PC-3 (cell line): ENCODE results near the gene PDZRN4. TPM values are rescaled to one million over a fixed set of nuclear protein-coding genes. Genes with fewer than 3 reads are reported as not detected.
A peak's percentile ranks its signal among the peaks of the same experiment; 100 is the strongest.

ENCODE experiments used
- ATAC-seq: fragments of 200-7000 bp; cut with Tn5 transposase; 2 replicates; pipeline ENCODE4 v1.9.1; 2020; ENCODE audit warnings: mild to moderate bottlenecking, moderate library complexity
- BruUV-seq: library from RNA; stranded (reverse); fragments of 400-500 nt; replicated peaks from 2 replicates; lab custom pipeline; 2021; lab: Mats Ljungman, UMichigan
- CTCF ChIA-PET: fragments of 300-600 bp; sonication (Branson Sonifier 250); formaldehyde crosslinking; loops from one replicate; lab custom pipeline; 2022; ENCODE audit warnings: antibody characterized with exemption; lab: Charles Lee
- POLR2A ChIA-PET: fragments of 300-600 bp; sonication (Branson Sonifier 250); formaldehyde crosslinking; loops from one replicate; lab custom pipeline; 2022; ENCODE audit warnings: antibody characterized with exemption; ENCODE audit not compliant: unreplicated experiment; lab: Charles Lee
- DNase-seq: peaks from one replicate; pipeline ENCODE4 v3.0.0-alpha.2; 2015
- H2AFZ ChIP-seq: fragments of 300-600 bp; sonication (generic); 2 replicates; pipeline ENCODE4 v1.6.0; 2016; ENCODE audit warnings: antibody characterized with exemption, low read length
- H3F3A ChIP-seq: fragments of 300-600 bp; sonication (generic); one replicate; pipeline ENCODE4 v1.6.0; 2017; ENCODE audit warnings: antibody characterized with exemption, low read length, control low read depth, mild to moderate bottlenecking; ENCODE audit not compliant: unreplicated experiment
- H3K27ac ChIP-seq: fragments of 300-600 bp; sonication (generic); 2 replicates; pipeline ENCODE4 v1.5.1; 2016; ENCODE audit warnings: mild to moderate bottlenecking, low read length
- H3K27me3 ChIP-seq: fragments of 300-600 bp; sonication (generic); 2 replicates; pipeline ENCODE4 v1.6.1; 2016; ENCODE audit warnings: low read length, mixed read lengths
- H3K36me3 ChIP-seq: fragments of 300-600 bp; sonication (generic); 2 replicates; pipeline ENCODE4 v1.6.1; 2016; ENCODE audit warnings: low read depth, mixed run types, low read length, mixed read lengths
- H3K4me1 ChIP-seq: fragments of 300-600 bp; sonication (generic); 2 replicates; pipeline ENCODE4 v1.5.1; 2016; ENCODE audit warnings: low read length; ENCODE audit not compliant: insufficient read depth
- H3K4me2 ChIP-seq: fragments of 300-600 bp; sonication (generic); 2 replicates; pipeline ENCODE4 v1.6.0; 2016; ENCODE audit warnings: low read length
- H3K4me3 ChIP-seq: fragments of 300-600 bp; sonication (generic); 2 replicates; pipeline ENCODE4 v1.5.1; 2016; ENCODE audit warnings: mild to moderate bottlenecking, low read length, mixed read lengths
- H3K79me2 ChIP-seq: fragments of 300-600 bp; sonication (generic); 2 replicates; pipeline ENCODE4 v1.6.1; 2017; ENCODE audit warnings: low read length, mixed read lengths
- H3K9ac ChIP-seq: fragments of 300-600 bp; sonication (generic); 2 replicates; pipeline ENCODE4 v1.6.0; 2016; ENCODE audit warnings: mild to moderate bottlenecking, low read length
- H3K9me2 ChIP-seq: fragments of 300-600 bp; sonication (generic); replicated peaks from 2 replicates; pipeline ENCODE4 v1.6.1; 2016; ENCODE audit warnings: mixed run types, low read length, mixed read lengths
- H3K9me3 ChIP-seq: fragments of 300-600 bp; sonication (generic); 2 replicates; pipeline ENCODE4 v1.6.1; 2016; ENCODE audit warnings: low read length, mixed read lengths
- H4K20me1 ChIP-seq: fragments of 300-600 bp; sonication (generic); 2 replicates; pipeline ENCODE4 v1.6.1; 2016; ENCODE audit warnings: low read length, mixed read lengths
- EZH2 ChIP-seq: fragments of 300-600 bp; sonication (generic); IDR thresholded peaks from one replicate; pipeline ENCODE4 v1.6.1; 2017; ENCODE audit warnings: antibody characterized with exemption, mild to moderate bottlenecking, low read length; ENCODE audit not compliant: unreplicated experiment
- EZH2phosphoT487 ChIP-seq: fragments of 300-600 bp; sonication (generic); IDR thresholded peaks from 2 replicates; pipeline ENCODE4 v1.6.1; 2018; ENCODE audit warnings: mild to moderate bottlenecking, antibody characterized with exemption, low read length, borderline replicate concordance
- intact Hi-C: fragments of 100-400 bp; cut with micrococcal nuclease; formaldehyde crosslinking; loops from 2 replicates; pipeline ENCODE4 v1.9.0; 2023
- total RNA-seq: library from RNA; depleted of rRNA; stranded (reverse); fragments of >200 nt; gene quantifications from 2 replicates; pipeline ENCODE4 v1.2.3, GENCODE V29; 2014
- TF ChIP-seq, protein P1 (sequence below): fragments of 300-600 bp; sonication (generic); conservative IDR thresholded peaks from 2 replicates; pipeline ENCODE4 v1.5.1; 2017; ENCODE audit warnings: antibody characterized with exemption, low read depth, mild to moderate bottlenecking, low read length

The PDZRN4 gene
- total RNA-seq, 1 experiment from 2014 or later: not detected

DNA sequence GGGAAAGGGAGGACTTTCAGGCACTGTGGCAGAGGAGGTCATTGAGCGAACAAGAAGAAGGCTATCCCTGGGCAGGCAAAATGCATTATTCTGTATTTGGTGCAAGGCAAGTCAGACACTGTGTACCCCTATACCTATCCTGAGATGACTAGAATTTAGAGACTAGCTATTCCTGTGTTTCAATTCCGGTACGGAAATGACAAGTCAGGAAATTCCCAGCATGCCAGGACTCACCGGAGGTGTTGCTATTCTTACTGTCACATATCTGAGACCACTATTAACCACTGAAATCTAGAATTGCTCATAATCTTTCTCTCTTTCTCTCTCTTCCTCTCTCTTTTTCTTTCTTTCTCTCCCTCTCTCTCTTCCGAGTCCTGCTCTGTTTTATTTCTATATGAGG, 297.1 kb downstream of the PDZRN4 start:
- ChIA-PET CTCF (no interaction called here), POLR2A (no interaction called here)
- Histone ChIP-seq H3K27me3 (no peaks in the 10 kb centered on the region; the same call in 1 of the 2 replicates), H3K4me2 (no peak overlapping the region), H3F3A (no peaks in the 10 kb centered on the region), H2AFZ (no peak overlapping the region), H3K4me3 (no peak overlapping the region), H3K27ac (peak overlapping the region; percentile 35), H3K36me3 (no peaks in the 10 kb centered on the region), H4K20me1 (no peaks in the 10 kb centered on the region), H3K9me3 (no peaks in the 10 kb centered on the region), H3K4me1 (no peaks in the 10 kb centered on the region), H3K9ac (no peak overlapping the region), H3K79me2 (no peaks in the 10 kb centered on the region), H3K9me2 (no peaks in the 10 kb centered on the region)
- TF ChIP-seq EZH2phosphoT487: no peak
- no peak for TF ChIP-seq EZH2
- TF ChIP-seq, protein P1, sequence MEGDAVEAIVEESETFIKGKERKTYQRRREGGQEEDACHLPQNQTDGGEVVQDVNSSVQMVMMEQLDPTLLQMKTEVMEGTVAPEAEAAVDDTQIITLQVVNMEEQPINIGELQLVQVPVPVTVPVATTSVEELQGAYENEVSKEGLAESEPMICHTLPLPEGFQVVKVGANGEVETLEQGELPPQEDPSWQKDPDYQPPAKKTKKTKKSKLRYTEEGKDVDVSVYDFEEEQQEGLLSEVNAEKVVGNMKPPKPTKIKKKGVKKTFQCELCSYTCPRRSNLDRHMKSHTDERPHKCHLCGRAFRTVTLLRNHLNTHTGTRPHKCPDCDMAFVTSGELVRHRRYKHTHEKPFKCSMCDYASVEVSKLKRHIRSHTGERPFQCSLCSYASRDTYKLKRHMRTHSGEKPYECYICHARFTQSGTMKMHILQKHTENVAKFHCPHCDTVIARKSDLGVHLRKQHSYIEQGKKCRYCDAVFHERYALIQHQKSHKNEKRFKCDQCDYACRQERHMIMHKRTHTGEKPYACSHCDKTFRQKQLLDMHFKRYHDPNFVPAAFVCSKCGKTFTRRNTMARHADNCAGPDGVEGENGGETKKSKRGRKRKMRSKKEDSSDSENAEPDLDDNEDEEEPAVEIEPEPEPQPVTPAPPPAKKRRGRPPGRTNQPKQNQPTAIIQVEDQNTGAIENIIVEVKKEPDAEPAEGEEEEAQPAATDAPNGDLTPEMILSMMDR: no peak
- ATAC-seq: peak; percentile 40
- no TSS peak for BruUV-seq
- intact Hi-C loops: no loop called here
- peak; percentile 15 for DNase-seq

DNA sequence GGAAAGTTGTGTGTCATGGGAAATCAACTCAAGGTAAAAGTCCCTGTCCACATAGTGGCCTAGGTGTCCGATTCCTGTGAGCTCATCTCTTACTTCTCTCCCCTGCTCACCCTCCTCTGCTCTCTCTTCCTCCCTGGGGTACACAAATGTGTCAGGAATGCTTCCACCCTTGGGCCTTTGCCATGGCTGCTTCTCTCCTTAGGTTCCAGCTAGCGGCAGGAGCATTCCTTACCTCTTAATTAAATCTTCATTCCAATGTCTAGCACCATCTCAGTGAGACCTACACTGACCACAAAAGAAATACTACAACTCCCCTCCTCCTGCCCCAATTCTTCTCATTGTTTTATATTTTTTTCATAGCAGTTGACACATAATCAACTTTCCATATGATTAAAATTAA, 298.6 kb downstream of the PDZRN4 start:
- Histone ChIP-seq H3K4me2 (no peak overlapping the region), H2AFZ (no peak overlapping the region), H3K36me3 (no peaks in the 10 kb centered on the region), H3K4me1 (no peaks in the 10 kb centered on the region), H3K4me3 (no peak overlapping the region), H3K9me3 (no peaks in the 10 kb centered on the region), H3K9me2 (no peaks in the 10 kb centered on the region), H3K9ac (no peak overlapping the region), H3F3A (no peaks in the 10 kb centered on the region), H3K27ac (0 out of 2 replicates have a peak overlapping the region, but pooled peaks have one; percentile 35), H3K27me3 (peaks cover 7% of the 10 kb centered on the region; the same call in 1 of the 2 replicates), H4K20me1 (no peaks in the 10 kb centered on the region), H3K79me2 (no peaks in the 10 kb centered on the region)
- CTCF ChIA-PET: no interaction called here
- intact Hi-C loops: no loop called here
- peak; percentile 40 for ATAC-seq
- POLR2A ChIA-PET: no interaction called here
- no TSS peak for BruUV-seq
- DNase-seq: peak; percentile 39
- no peak for TF ChIP-seq EZH2
- no peak for TF ChIP-seq EZH2phosphoT487
- TF ChIP-seq, protein P1: no peak

DNA sequence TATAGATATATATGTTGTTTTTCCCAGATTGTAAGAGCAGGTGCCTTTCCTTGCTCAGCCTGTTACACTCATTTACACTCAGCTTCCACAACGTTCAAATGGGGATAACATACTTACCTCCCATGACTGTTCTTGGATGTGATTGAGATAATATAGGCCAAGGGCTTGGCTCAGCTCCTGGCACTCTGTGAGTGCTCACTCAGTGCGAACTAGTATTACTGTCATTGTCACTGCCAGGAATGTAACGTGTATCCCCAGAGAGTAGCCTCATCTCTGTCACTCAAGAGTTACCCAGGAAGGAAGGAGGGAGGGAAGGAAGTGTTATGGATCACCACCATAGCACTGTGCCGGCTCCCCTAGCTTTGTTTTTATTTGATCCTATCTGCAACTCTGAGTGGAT, 307.9 kb downstream of the PDZRN4 start:
- no peak overlapping the region for H2AFZ ChIP-seq
- TF ChIP-seq EZH2phosphoT487 (no peak), EZH2 (no peak)
- TF ChIP-seq, protein P1: no peak
- H3K36me3 ChIP-seq: no peaks in the 10 kb centered on the region
- H4K20me1 ChIP-seq: no peaks in the 10 kb centered on the region
- ATAC-seq: no peak
- ChIA-PET POLR2A (no interaction called here), CTCF (no interaction called here)
- intact Hi-C loops: no loop called here
- H3K9ac ChIP-seq: no peak overlapping the region
- H3K9me3 ChIP-seq: no peaks in the 10 kb centered on the region
- H3K4me2 ChIP-seq: no peak overlapping the region
- no peak overlapping the region for H3K27ac ChIP-seq
- no TSS peak for BruUV-seq
- no peaks in the 10 kb centered on the region for H3K79me2 ChIP-seq
- no peak overlapping the region for H3K4me3 ChIP-seq
- no peaks in the 10 kb centered on the region for H3K9me2 ChIP-seq
- H3K4me1 ChIP-seq: no peaks in the 10 kb centered on the region
- DNase-seq: no peak
- peaks cover 21% of the 10 kb centered on the region for H3K27me3 ChIP-seq
- no peaks in the 10 kb centered on the region for H3F3A ChIP-seq
